GM19351 (cell line): ENCODE results near the gene ZNF92.
"Not testable (repeated sequence)": the region's sequence is repeated elsewhere in the genome, so short reads cannot be mapped to it uniquely, and the experiment has no call there.

ENCODE experiments used
- ATAC-seq: cut with Tn5 transposase; IDR thresholded peaks from one replicate; pipeline ENCODE4 v1.9.1; 2021; ENCODE audit warnings: mild to moderate bottlenecking, moderate library complexity; ENCODE audit not compliant: unreplicated experiment

Gene ZNF92

DNA sequence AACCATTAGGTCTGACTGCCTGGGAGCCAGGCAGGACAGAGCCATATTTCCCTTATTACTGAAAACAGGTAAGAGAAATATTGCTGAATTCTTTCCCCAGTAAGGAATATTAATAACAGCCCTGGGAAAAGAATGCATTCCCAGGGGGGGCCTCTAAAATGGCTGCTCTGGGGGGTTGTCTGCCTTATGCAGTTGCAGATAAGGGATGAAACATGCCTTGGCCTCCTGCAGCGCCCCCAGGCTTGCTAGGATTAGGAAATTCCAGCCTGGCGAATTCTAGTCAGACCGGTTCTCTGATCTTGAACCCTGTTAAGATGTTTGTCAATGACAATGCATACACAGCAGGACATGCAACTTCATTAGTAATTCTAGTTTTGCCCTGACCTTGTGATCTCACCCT lies 49.6 kb downstream of the ZNF92 start:
- ATAC-seq: not testable (repeated sequence)

DNA sequence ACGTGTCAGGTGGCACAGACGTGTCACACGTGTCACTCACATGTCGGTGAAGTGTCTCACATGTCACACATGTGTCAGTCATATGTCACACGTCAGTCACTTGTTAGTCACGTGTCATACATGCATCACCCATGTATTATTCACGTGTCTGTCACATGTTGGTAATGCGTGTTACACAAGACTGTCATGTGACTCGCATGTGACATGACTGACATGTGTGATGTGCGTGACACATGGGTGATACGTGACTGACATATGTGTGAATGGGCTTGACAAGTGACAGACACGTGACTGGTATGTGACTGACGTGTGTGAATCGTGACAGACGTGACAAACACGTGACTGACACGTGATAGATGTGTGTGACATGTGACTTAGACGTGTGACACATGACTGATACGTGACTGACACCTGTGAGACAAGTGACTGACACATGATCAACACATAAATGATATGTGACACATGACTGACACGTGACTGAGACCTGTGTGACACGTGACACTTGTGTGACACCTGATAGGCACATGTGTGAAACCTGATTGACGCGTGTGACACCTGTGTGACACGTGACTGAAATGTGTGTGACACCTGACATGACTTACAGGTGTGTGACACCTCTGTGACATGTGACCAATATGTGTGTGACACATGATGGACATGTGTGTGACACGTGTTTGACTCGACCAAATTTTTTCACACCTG lies 56.1 kb downstream of the ZNF92 start:
- no peak for ATAC-seq

DNA sequence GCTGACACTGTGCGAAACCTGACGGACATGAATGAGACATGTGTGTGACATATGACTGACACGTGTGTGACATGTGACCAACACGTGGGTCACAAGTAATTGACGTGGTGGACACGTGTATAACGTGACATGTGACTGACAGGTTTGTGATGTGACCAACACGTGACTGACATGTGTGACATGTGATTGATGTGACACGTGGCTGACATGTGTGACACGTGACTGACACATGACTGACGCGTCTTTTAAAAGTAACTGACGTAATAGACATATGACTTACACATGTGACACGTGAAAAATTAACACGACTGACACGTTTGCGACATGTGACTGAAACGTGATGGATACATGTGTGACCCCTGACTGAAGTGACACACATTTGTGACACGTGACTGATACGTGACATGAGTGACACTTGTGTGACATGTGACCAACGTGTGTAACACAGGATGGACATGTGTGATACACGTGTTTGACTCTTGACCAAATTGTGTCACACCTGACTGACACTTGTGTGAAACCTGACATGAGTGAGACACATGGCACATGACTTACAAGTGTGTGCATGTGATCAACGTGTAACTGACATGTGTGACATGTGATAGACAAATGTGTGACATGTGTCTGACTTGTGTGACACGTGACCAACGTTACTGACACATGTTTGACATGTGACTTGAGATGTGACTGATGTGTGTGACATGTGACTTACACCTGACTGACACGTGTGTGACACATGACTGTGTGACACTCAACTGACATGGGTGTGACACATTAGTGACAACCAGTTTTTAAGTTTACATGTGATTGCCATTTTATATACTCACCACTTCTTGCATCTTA lies 56.9 kb downstream of the ZNF92 start:
- ATAC-seq: no peak

- ATAC-seq: no peak
Observed at GRCh38 chr7:65434307-65434706, 60.7 kb downstream of the ZNF92 start.

- ATAC-seq: no peak
Observed at GRCh38 chr7:65436163-65436562, 62.5 kb downstream of the ZNF92 start.

DNA sequence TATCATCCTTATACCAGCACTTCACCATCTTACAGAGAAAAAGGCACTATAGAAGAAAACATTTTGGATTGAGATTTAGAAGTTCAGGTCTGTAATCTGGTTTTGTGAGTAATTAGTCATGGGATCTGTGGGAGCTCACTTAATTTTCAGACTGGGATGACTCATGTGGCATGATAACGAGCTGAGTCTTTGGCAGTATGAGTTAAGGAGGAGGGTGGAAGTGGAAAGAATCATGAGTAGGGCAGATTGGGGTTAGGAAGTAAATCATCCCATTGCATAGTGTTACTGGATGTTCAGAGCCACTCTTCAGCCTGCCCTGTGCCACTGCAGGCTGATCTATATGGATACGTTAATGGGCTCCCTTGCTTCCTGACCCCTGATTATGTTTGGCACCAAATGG lies 64.9 kb downstream of the ZNF92 start:
- ATAC-seq: no peak

- ATAC-seq: no peak
Observed at GRCh38 chr7:65441010-65441409, 67.4 kb downstream of the ZNF92 start.

GRCh38 chr7:65444205-65444842 lies 70.7 kb downstream of the ZNF92 start:
- ATAC-seq: no peak

GRCh38 chr7:65444899-65445823 lies 71.5 kb downstream of the ZNF92 start:
- ATAC-seq: no peak

DNA sequence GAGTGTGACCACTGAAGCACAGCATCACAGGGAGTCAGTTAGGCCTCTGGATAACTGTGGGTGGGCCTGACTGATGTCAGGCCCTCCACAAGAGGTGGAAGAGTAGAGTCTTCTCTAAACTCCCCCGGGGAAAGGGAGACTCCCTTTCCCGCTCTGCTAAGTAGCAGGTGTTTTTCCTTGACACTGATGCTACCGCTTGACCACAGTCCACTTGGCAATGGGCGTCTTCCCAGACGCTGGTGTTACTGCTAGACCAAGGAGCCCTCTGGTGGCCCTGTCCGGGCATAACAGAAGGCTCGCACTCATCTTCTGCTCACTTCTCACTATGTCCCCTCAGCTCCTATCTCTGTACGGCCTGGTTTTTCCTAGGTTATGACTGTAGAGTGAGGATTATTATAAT lies 73.4 kb downstream of the ZNF92 start:
- ATAC-seq: not testable (repeated sequence)

- ATAC-seq: no peak
Observed at GRCh38 chr7:65448816-65449504, 75.3 kb downstream of the ZNF92 start.

- ATAC-seq: no peak
Observed at GRCh38 chr7:65449505-65449852, 75.8 kb downstream of the ZNF92 start.
